ENCODE measurements around the gene PKIB. TPM values are rescaled to one million over a fixed set of nuclear protein-coding genes. Genes with fewer than 3 reads are reported as not detected.

The PKIB gene
- total and polyA plus RNA-seq, 8 donors: 1.2 to 2.7 (median 2.2) TPM

GRCh38 chr6:122623279-122623678 is 13.1 kb downstream of the PKIB start:
- H3K27me3 ChIP-seq: no peaks in the 10 kb centered on the region

DNA sequence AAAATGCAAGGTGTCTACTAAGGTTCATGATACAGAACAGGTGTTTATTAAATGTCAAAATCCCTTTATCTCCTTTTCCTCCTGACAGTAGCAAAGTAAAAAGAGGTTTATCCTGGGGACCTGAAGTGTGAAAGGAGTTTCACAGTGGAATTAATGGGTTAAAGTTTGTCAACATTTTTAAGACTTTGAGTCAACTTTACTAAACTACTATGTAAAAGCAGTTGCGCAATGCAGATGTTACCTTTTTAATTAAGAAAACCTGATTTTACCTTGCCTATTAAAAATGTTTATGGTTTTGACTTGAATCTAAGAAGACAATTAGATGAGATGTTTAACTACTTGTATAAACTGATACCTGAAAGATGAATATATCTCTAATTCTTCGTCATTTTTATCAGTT is 14.6 kb downstream of the PKIB start:
- Histone ChIP-seq H3K36me3 (no peaks in the 10 kb centered on the region), H3K27me3 (no peaks in the 10 kb centered on the region), H3K27ac (no peak overlapping the region), H3K4me3 (no peak overlapping the region), H3K9me3 (no peaks in the 10 kb centered on the region), H3K4me1 (no peaks in the 10 kb centered on the region)
- intact Hi-C loops (cut with DNase I): no loop called here
- no peak for DNase-seq
- TF ChIP-seq, protein P1, sequence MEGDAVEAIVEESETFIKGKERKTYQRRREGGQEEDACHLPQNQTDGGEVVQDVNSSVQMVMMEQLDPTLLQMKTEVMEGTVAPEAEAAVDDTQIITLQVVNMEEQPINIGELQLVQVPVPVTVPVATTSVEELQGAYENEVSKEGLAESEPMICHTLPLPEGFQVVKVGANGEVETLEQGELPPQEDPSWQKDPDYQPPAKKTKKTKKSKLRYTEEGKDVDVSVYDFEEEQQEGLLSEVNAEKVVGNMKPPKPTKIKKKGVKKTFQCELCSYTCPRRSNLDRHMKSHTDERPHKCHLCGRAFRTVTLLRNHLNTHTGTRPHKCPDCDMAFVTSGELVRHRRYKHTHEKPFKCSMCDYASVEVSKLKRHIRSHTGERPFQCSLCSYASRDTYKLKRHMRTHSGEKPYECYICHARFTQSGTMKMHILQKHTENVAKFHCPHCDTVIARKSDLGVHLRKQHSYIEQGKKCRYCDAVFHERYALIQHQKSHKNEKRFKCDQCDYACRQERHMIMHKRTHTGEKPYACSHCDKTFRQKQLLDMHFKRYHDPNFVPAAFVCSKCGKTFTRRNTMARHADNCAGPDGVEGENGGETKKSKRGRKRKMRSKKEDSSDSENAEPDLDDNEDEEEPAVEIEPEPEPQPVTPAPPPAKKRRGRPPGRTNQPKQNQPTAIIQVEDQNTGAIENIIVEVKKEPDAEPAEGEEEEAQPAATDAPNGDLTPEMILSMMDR (IDR thresholded peaks at IDR 0.05): no peak
- no peak for ATAC-seq

More at GRCh38 chr6:122623279-122623678, 13.1 kb downstream of the PKIB start:
- no peaks in the 10 kb centered on the region for H3K36me3 ChIP-seq
- no peak overlapping the region for H3K27ac ChIP-seq
- no peaks in the 10 kb centered on the region for H3K9me3 ChIP-seq
- intact Hi-C loops (cut with DNase I): no loop called here
- H3K4me3 ChIP-seq: no peak overlapping the region
- no peak for DNase-seq
- no peaks in the 10 kb centered on the region for H3K4me1 ChIP-seq
- TF ChIP-seq, protein P1 (IDR thresholded peaks at IDR 0.05): no peak
- ATAC-seq: no peak

- no peak for DNase-seq
- no peaks in the 10 kb centered on the region for H3K36me3 ChIP-seq
- ATAC-seq: no peak
- intact Hi-C loops (cut with DNase I): no loop called here
- H3K4me3 ChIP-seq: no peak overlapping the region
- no peaks in the 10 kb centered on the region for H3K9me3 ChIP-seq
- H3K27ac ChIP-seq: no peak overlapping the region
- H3K27me3 ChIP-seq: no peaks in the 10 kb centered on the region
- no peaks in the 10 kb centered on the region for H3K4me1 ChIP-seq
- TF ChIP-seq, protein P1 (IDR thresholded peaks at IDR 0.05): no peak
Observed at GRCh38 chr6:122628714-122629113, 18.5 kb downstream of the PKIB start.

- Histone ChIP-seq H3K4me1 (no peaks in the 10 kb centered on the region), H3K36me3 (no peaks in the 10 kb centered on the region), H3K27me3 (no peaks in the 10 kb centered on the region), H3K4me3 (no peak overlapping the region), H3K9me3 (no peaks in the 10 kb centered on the region), H3K27ac (no peak overlapping the region)
- DNase-seq (no peak), ATAC-seq (no peak)
- intact Hi-C loops (cut with DNase I): no loop called here
- TF ChIP-seq, protein P1 (IDR thresholded peaks at IDR 0.05): no peak
Observed at GRCh38 chr6:122631571-122632249, 21.5 kb downstream of the PKIB start.

- no peak for DNase-seq
- TF ChIP-seq, protein P1 (IDR thresholded peaks at IDR 0.05): no peak
- Histone ChIP-seq H3K4me3 (no peak overlapping the region), H3K9me3 (no peaks in the 10 kb centered on the region), H3K27ac (no peak overlapping the region), H3K4me1 (no peaks in the 10 kb centered on the region), H3K36me3 (no peaks in the 10 kb centered on the region), H3K27me3 (no peaks in the 10 kb centered on the region)
- intact Hi-C loops (cut with DNase I): no loop called here
- no peak for ATAC-seq
Observed at GRCh38 chr6:122640366-122640765, 30.2 kb downstream of the PKIB start.

All from left lung (tissue), 10 donors.